GM23248 (cell line): Measurements from ENCODE around the gene SHH. TPM values are rescaled to one million over a fixed set of nuclear protein-coding genes. Genes with fewer than 3 reads are reported as not detected.
A peak's percentile ranks its signal among the peaks of the same experiment; 100 is the strongest.

Experiments used
- DNase-seq: peaks from one replicate; pipeline ENCODE4 v3.0.0-alpha.2; 2015
- H2AFZ ChIP-seq: fragments of 200-600 bp; sonication (generic); 2 replicates; pipeline ENCODE4 v1.6.1; 2016; ENCODE audit warnings: antibody characterized with exemption
- H3F3A ChIP-seq: fragments of 200-600 bp; sonication (generic); 2 replicates; pipeline ENCODE4 v1.6.1; 2016; ENCODE audit warnings: mild to moderate bottlenecking, antibody characterized with exemption, mixed run types; ENCODE audit not compliant: insufficient read depth
- H3K27ac ChIP-seq: fragments of 200-600 bp; sonication (generic); 2 replicates; pipeline ENCODE4 v1.5.1; 2016; ENCODE audit warnings: mild to moderate bottlenecking
- H3K27me3 ChIP-seq: fragments of 200-600 bp; sonication (generic); replicated peaks from 2 replicates; pipeline ENCODE4 v1.6.1; 2016; ENCODE audit warnings: mild to moderate bottlenecking; ENCODE audit not compliant: insufficient read depth
- H3K36me3 ChIP-seq: fragments of 200-600 bp; sonication (generic); 2 replicates; pipeline ENCODE4 v1.6.1; 2016; ENCODE audit warnings: low read depth, mild to moderate bottlenecking
- H3K4me1 ChIP-seq: fragments of 200-600 bp; sonication (generic); 2 replicates; pipeline ENCODE4 v1.6.1; 2016; ENCODE audit warnings: mild to moderate bottlenecking; ENCODE audit not compliant: insufficient read depth
- H3K4me2 ChIP-seq: fragments of 200-600 bp; sonication (generic); one replicate; pipeline ENCODE4 v1.6.1; 2016; ENCODE audit warnings: mild to moderate bottlenecking; ENCODE audit not compliant: unreplicated experiment
- H3K4me3 ChIP-seq: fragments of 200-600 bp; sonication (generic); 2 replicates; pipeline ENCODE4 v1.5.1; 2016; ENCODE audit warnings: mild to moderate bottlenecking
- H3K79me2 ChIP-seq: fragments of 200-600 bp; sonication (generic); 2 replicates; pipeline ENCODE4 v1.6.1; 2016; ENCODE audit warnings: mild to moderate bottlenecking; ENCODE audit not compliant: insufficient read depth
- H3K9ac ChIP-seq: fragments of 200-600 bp; sonication (generic); 2 replicates; pipeline ENCODE4 v1.6.1; 2016; ENCODE audit warnings: mild to moderate bottlenecking
- H3K9me2 ChIP-seq: fragments of 200-600 bp; sonication (generic); 2 replicates; pipeline ENCODE4 v1.6.1; 2016; ENCODE audit warnings: mixed run types, mild to moderate bottlenecking, moderate library complexity; ENCODE audit not compliant: insufficient read depth
- H3K9me3 ChIP-seq: fragments of 200-600 bp; sonication (generic); one replicate; pipeline ENCODE4 v1.6.1; 2017; ENCODE audit warnings: low read depth
- H4K20me1 ChIP-seq: fragments of 200-600 bp; sonication (generic); 2 replicates; pipeline ENCODE4 v1.6.0; 2016; ENCODE audit not compliant: insufficient read depth
- EZH2 ChIP-seq: fragments of 200-600 bp; sonication (generic); IDR thresholded peaks from 2 replicates; pipeline ENCODE4 v1.6.1; 2018; ENCODE audit warnings: antibody characterized with exemption, mild to moderate bottlenecking; ENCODE audit not compliant: insufficient read depth, poor library complexity, severe bottlenecking
- EZH2phosphoT487 ChIP-seq: fragments of 200-600 bp; sonication (generic); IDR thresholded peaks from 2 replicates; pipeline ENCODE4 v1.6.1; 2018; ENCODE audit warnings: antibody characterized with exemption, moderate library complexity, mild to moderate bottlenecking, low read depth; ENCODE audit not compliant: insufficient read depth
- WGBS, 2 experiments: methylation state at CpG; one replicate each; pipeline ENCODE4 v1.1.6; 2015 to 2017; ENCODE audit warnings: low lambda C conversion rate in 2 of 2, low coverage in 1 of 2; ENCODE audit errors: missing lambda C conversion rate in 2 of 2; 5-methylcytosine and 5-hydroxymethylcytosine counted together
- in situ Hi-C: fragments of 300-500 bp; cut with MboI; formaldehyde crosslinking; loops from 2 replicates; pipeline ENCODE4 v1.15.0; 2020
- polyA plus RNA-seq: library from polyadenylated mRNA; unstranded; fragments of >200 nt; fragmentation: Nextera tagmentation; extraction: Ambion mirVana; gene quantifications from 2 replicates; pipeline ENCODE4 v1.2.1, GENCODE V29; 2016
- total RNA-seq: library from RNA; depleted of rRNA; stranded (reverse); fragments of >200 nt; shearing (Covaris generic); gene quantifications from 2 replicates; pipeline ENCODE4 v1.2.3, GENCODE V29; 2014

The SHH gene
- total and polyA plus RNA-seq, 2 experiments from 2014 or later = not detected

GRCh38 chr7:155788616-155789000, 23.7 kb downstream of the SHH start:
- Histone ChIP-seq H2AFZ (no peak overlapping the region), H3K9ac (no peak overlapping the region), H3K79me2 (no peaks in the 10 kb centered on the region), H3K9me3 (no peaks in the 10 kb centered on the region), H3K4me1 (no peaks in the 10 kb centered on the region), H3K27ac (no peak overlapping the region), H4K20me1 (no peaks in the 10 kb centered on the region), H3K4me2 (no peak overlapping the region), H3K4me3 (no peak overlapping the region), H3K27me3 (no peaks in the 10 kb centered on the region), H3F3A (peaks cover 16% of the 10 kb centered on the region), H3K36me3 (no peaks in the 10 kb centered on the region), H3K9me2 (no peaks in the 10 kb centered on the region)
- in situ Hi-C loops = no loop called here
- TF ChIP-seq EZH2phosphoT487 = no peak
- DNase-seq = no peak
- 78 to 90% methylated on average over 9 to 22 of the region's 22 CpGs for WGBS, 2 experiments

DNA sequence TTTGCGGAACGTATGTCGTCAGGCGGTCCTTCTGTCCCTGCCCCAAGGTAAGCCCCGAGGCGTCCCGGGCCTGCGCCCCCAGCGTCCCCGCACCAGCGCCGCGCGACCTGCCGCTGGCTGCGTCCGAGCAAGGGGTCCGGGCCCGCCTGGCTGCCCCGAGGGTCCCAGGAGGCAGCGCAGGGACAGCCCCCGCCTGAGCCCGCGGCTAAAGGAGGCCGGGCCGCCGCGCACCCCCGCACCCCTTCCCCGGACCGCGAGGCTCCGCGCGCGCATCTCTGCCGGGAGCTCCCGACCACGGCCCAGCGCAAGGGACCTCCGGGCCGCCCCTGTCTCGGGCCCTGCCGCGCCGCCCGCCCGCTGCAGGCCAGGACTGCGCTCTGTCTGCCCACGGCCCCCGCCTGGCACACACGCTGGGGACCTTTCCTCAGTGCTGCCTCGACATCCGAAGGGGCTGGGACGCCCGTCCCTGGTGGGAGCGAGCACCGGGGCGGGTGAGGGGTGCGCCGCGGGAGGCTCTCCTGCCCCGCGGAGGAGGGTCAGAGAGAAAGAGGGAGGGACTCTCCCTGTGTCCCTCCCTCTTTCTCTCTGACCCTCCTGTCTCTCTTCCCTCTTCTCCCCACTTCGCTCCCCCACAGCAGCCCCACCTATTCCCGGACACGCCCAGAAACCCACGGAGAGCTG, 25.0 kb downstream of the SHH start:
- H3K9me2 ChIP-seq = no peaks in the 10 kb centered on the region
- no peaks in the 10 kb centered on the region for H3K27me3 ChIP-seq
- H3K79me2 ChIP-seq = no peaks in the 10 kb centered on the region
- peak; percentile 51 for DNase-seq
- 2 to 5% methylated on average over 29 to 57 of the region's 68 CpGs for WGBS, 2 experiments
- peak overlapping the region; percentile 92 for H3K4me2 ChIP-seq
- no peaks in the 10 kb centered on the region for H3K9me3 ChIP-seq
- TF ChIP-seq EZH2 (no peak), EZH2phosphoT487 (no peak)
- H4K20me1 ChIP-seq = no peaks in the 10 kb centered on the region
- H2AFZ ChIP-seq = peak overlapping the region; percentile 67
- H3K4me1 ChIP-seq = no peaks in the 10 kb centered on the region
- peak overlapping the region; percentile 71 for H3K9ac ChIP-seq
- H3K36me3 ChIP-seq = no peaks in the 10 kb centered on the region
- H3F3A ChIP-seq = peaks cover 16% of the 10 kb centered on the region
- H3K27ac ChIP-seq = no peak overlapping the region
- in situ Hi-C loops = no loop called here
- peak overlapping the region; percentile 74 for H3K4me3 ChIP-seq

DNA sequence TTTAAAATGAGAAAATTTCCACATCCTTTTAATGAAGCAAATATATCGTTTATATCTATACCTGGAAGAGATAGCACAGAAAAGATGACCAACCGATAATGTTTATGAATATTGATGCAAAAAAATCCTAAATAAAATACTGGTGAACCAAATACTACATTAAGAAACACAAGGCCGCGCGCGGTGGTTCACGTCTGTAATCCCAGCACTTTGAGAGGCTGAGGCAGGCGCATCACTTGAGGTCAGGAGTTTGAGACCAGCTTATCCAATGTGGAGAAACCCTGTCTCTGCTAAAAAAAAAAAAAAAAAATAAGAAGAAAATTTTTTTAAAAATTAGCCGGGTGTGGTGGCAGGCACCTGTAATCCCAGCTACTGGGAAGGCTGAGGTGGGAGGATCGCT, 25.8 kb downstream of the SHH start:
- H3K4me1 ChIP-seq = no peaks in the 10 kb centered on the region
- H3K9ac ChIP-seq = no peak overlapping the region
- no peaks in the 10 kb centered on the region for H3K9me2 ChIP-seq
- in situ Hi-C loops = no loop called here
- no peaks in the 10 kb centered on the region for H3K27me3 ChIP-seq
- no peak overlapping the region for H2AFZ ChIP-seq
- H3K9me3 ChIP-seq = no peaks in the 10 kb centered on the region
- peak overlapping the region; percentile 92 for H3K4me2 ChIP-seq
- WGBS, 2 experiments = 87 to 88% methylated on average over 9 to 10 of the region's 10 CpGs
- no peaks in the 10 kb centered on the region for H3K79me2 ChIP-seq
- no peaks in the 10 kb centered on the region for H4K20me1 ChIP-seq
- no peaks in the 10 kb centered on the region for H3K36me3 ChIP-seq
- H3K27ac ChIP-seq = no peak overlapping the region
- TF ChIP-seq EZH2 (no peak), EZH2phosphoT487 (no peak)
- no peak overlapping the region; the same call in 1 of the 2 replicates for H3K4me3 ChIP-seq
- H3F3A ChIP-seq = peaks cover 16% of the 10 kb centered on the region
- no peak for DNase-seq

GRCh38 chr7:155785536-155785935, 26.7 kb downstream of the SHH start:
- Histone ChIP-seq H3F3A (peaks cover 16% of the 10 kb centered on the region), H3K9ac (no peak overlapping the region), H3K4me2 (no peak overlapping the region), H3K9me2 (no peaks in the 10 kb centered on the region), H3K36me3 (no peaks in the 10 kb centered on the region), H3K4me3 (no peak overlapping the region), H3K79me2 (no peaks in the 10 kb centered on the region), H4K20me1 (no peaks in the 10 kb centered on the region), H3K9me3 (no peaks in the 10 kb centered on the region), H3K27ac (no peak overlapping the region), H3K27me3 (no peaks in the 10 kb centered on the region), H3K4me1 (no peaks in the 10 kb centered on the region), H2AFZ (no peak overlapping the region)
- no peak for DNase-seq
- no peak for TF ChIP-seq EZH2
- no peak for TF ChIP-seq EZH2phosphoT487
- in situ Hi-C loops = no loop called here
- 92 to 95% methylated on average over 10 of the region's 10 CpGs for WGBS, 2 experiments
